Right ventricle myocardium inferior (tissue), 1 donor: ENCODE data around the gene NGEF. TPM values are rescaled to one million over a fixed set of nuclear protein-coding genes. Genes with fewer than 3 reads are reported as not detected.
"Not testable (repeated sequence)": the region's sequence is repeated elsewhere in the genome, so short reads cannot be mapped to it uniquely, and the experiment has no call there.

Source experiments
- ATAC-seq: fragments of 200-7000 bp; cut with Tn5 transposase; one replicate; pipeline ENCODE4 v1.9.1; 2020; ENCODE audit warnings: mild to moderate bottlenecking, moderate library complexity
- DNase-seq: peaks from one replicate; pipeline ENCODE4 v3.0.0; 2021; ENCODE audit errors: missing footprints
- intact Hi-C: fragments of 100-400 bp; cut with DNase I; formaldehyde crosslinking; loops from one replicate; pipeline ENCODE4 v1.11.0; 2022
- total RNA-seq: library from RNA; stranded (reverse); fragmentation: NEBNext Ultra II Directional; extraction: Animal tissue kit (Norgen Biotek cat#: 25700); gene quantifications from one replicate; pipeline ENCODE4 v1.2.1, GENCODE V29; 2021
- donor health status: DM: no; HTN: yes; CAD: no; lungs with severe emphysema.

NGEF gene
- total RNA-seq, 1 donor from 2014 or later, result 0.51 TPM

DNA sequence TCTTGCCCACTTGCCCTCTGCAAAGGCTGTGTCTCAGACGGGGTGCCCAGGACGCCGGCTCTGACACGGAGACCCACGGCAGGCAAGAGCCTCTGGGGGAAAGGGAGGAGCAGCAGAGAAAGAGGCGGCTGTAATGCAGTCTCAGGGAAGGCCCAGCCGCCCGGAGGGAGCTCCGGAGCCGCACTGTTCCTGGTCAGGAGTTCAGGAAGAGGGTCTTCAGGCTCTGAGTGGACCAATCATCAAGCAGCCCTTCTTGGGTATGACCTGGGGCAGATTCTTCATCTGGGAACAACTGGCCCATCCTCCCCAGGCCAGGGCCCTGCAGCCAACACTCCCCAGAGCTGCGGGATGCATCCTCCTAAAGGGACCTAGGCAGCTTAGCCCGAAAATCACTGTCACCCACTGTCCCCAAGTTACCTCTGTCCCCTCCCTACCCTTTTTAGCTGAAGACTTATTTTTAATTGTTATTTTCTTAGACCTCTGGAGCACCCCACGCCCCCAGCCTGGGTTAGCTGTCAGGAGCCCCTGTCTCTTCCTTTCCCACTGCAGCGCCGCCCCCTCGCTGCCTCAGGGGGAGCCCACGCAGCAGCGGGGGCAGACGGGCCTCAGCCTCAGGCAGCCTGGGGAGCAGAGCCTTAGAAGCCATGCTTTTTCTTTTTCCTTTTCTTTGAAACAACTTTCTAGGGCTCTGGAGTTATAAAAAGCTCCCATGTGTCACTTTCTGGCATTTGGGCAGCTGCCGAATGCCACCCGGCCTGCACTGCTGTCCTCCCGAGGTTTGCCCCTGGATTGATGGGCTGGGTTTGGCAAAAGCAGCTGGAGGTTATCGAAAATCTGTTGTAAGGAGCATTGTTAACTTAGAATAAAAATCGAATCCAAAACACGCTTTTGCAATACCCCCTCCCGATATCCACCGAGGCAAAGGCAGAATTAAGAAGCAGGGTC lies 18.8 kb upstream of the NGEF start:
- ATAC-seq (no peak), DNase-seq (no peak)
- intact Hi-C loops, result no loop called here

DNA sequence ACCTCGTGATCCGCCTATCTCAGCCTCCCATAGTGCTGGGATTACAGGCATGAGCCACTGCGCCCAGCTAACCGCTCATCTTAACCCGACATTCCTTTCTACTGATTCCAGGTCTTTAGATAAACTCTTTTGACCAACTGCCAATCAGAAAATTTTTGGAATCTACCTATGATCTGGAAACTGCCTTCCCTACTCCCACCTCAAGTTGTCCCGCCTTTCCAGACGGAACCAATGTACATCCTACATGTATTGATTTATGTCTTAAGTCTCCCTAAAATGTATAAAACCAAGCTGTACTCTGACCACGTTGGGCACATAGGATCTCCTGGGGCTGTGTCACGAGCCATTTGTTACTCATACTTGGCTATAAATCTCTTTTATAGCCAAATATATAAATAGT lies 16.3 kb upstream of the NGEF start:
- intact Hi-C loops, result no loop called here
- ATAC-seq (no peak), DNase-seq (no peak)

DNA sequence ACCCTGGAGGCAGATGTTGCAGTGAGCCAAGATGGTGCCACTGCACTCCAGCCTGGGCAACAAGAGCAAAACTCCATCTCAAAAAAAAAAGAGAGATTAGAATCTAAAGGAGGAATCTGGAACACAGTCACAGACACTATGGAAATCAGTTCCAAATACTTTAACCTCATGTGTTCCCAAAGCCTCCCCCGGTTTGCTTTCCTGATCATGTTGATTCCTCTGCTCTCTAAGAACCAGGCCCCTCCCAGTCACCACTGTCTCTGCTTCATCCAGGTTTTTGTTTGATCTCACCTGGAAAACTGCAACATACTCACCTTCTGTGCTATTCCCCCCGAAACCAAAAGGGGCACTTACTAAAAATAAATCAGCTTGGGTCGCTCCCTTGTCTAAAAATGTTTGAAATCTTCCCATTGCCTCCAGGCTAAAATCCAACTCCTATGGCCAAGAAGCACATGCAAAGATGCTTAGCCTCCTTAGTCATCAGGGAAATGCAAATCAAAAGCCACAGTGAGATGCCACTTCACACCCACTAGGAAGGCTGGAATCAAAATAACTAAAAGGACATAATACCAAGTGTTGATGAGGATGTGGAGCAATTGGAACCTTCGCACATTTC lies 13.2 kb upstream of the NGEF start:
- ATAC-seq, result no peak
- no peak for DNase-seq
- intact Hi-C loops, result no loop called here

DNA sequence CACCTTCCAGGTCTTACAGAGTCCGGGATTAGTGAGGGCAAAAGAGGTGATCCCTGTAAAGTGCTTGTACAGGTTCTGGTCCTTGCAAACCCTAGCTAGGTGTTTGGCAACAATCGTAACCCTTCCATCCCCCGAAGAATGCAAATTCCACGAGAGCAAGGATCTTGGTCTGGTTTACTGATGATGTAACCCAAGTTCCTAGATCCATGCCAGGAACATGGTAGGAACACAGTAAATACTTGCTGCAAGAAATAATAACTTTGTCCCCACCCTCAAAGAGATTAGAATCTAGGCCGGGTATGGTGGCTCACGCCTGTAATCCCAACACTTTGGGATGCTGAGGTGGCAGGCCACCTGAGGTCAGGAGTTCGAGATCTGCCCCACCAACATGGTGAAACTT lies 12.7 kb upstream of the NGEF start:
- DNase-seq (no peak), ATAC-seq (no peak)
- intact Hi-C loops, result no loop called here

DNA sequence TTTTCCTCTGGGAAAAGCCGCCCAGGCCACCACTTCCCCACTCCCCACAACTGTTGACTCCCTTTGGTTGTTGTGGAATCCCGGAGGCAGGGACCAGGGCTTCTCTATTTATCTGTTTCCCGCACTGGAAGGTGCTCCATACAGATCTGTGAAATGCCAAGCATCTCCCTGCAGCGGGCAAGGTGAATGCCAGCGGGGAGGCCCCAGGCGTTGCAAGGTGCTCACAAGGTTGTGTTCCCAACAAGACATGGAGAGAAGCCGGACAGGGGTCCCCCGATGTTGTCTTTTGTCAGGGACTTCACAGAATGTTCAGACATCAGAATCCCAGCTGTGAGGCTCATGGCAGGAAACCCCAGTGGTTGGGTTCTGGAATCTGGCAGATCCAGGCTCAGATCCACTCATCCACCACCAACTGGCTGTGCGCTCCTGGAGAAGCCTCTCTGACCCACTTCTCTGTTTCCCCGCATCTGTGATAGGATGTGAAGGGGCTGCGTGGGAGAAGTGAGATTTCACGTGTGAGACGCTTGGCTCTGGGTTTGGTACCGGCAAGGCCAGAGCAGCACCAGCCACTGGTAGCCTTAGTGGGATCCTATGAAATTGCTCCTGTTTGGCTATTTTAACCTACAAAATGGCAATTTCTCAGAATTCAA lies 10.8 kb upstream of the NGEF start:
- intact Hi-C loops, result no loop called here
- ATAC-seq, result no peak

DNA sequence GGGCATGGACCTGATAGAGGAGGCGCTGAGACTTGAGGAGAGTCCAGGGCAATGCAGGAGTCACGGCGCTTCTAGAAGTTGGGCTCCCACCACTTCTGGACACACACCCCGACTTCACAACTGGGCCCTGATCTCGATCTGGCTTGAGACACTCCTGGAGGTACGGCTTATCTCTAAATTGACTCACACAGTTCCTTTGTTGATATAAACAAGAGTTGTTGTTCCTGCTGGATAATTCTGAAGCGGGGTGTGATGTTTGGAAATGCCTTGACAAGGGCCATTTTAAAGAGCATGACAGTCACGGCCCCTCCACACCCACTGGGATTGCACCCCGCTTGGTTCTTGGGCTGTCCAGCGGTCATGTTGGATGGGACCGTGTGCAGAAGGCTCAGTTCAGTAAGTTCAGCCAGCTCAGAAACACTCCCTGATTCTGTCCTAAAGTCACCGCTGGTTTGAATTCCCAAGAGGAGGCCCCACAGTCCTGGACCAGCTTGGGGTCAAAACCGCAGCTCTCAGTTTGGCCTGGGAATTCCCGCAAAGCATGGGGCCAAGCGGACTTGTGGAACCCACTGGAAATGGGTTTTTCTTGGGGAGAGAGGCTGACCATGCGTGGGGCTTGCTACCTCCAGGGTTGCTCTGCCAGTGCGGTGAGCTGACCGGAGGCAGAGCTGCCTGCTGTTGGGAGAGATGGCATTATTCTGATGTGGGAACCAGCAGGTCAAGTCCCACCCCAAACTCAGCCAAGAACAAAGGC lies 10.1 kb upstream of the NGEF start:
- no peak for ATAC-seq
- intact Hi-C loops, result no loop called here
- DNase-seq, result no peak

More for the DNA sequence above, 10.8 kb upstream of the NGEF start:
- DNase-seq, result no peak

DNA sequence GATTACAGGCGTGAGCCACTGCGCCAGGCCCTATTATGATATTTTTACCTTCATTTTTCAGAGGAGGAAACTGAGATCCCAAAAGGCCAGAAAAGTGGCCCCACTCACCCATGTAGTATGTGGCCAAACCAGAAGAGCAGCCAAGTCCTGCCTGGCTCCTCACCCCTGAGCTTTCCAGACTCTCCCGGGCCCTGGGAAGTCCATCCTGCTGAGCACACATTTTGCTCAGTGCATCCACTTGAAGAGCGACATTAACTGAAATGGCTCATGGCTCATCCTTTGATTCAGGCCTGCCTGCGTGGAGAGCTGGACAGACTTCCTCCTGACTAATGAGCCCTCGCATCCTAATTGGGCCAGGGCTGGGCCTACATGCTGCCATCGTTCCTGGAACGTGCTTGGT lies 9.5 kb upstream of the NGEF start:
- DNase-seq (no peak), ATAC-seq (no peak)
- intact Hi-C loops, result no loop called here

DNA sequence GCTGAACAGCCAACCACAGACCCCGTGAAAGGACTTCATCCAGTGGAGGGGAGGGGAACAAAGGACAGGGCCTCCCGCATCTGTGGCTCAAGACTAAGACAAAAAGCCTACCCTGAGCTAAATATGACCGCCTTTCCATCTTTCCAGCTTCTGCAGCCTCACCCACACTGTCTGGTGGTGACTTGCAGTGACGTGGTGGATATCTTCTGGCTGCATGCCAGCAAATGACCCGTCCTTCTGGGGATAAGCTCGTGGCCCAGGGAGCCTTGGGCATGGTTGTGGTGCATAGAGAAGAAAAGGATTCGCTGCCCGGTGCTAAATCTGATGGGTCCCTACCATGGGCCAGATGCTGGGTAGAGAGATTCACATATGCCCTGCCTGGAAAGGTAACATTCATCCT lies 8.7 kb upstream of the NGEF start:
- ATAC-seq, result no peak
- DNase-seq, result no peak
- intact Hi-C loops, result no loop called here

DNA sequence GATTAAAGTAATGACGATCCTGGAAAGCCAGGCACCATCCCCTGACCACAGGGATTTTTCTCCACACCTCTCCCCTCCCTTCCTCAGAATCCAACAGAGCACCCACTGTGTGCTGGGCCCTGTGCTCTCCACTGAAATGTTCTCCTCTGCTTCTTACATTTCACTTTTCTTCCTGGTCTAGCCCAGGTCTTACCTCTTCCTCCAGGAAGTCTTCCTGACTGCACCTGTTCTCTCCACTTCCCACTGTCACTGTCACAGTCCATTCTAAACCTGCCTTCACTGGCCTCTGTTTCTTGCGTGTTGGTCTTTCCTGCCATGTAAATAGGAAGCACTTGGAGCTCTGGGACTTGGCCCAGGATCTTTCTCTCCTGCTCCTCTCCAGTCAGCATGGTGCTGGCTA lies 7.4 kb upstream of the NGEF start:
- intact Hi-C loops, result no loop called here
- DNase-seq (no peak), ATAC-seq (no peak)

DNA sequence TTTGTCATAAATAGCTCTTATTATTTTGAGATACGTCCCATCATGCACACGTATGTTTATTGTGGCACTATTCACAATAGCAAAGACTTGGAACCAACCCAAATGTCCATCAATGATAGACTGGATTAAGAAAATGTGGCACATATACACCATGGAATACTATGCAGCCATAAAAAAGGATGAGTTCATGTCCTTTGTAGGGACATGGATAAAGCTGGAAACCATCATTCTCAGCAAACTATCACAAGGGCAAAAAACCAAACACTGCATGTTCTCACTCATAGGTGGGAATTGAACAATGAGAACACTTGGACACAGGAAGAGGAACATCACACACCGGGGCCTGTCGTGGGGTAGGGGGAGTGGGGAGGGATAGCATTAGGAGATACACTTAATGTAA lies 6.6 kb upstream of the NGEF start:
- ATAC-seq, DNase-seq, intact Hi-C loops: not testable (repeated sequence)

DNA sequence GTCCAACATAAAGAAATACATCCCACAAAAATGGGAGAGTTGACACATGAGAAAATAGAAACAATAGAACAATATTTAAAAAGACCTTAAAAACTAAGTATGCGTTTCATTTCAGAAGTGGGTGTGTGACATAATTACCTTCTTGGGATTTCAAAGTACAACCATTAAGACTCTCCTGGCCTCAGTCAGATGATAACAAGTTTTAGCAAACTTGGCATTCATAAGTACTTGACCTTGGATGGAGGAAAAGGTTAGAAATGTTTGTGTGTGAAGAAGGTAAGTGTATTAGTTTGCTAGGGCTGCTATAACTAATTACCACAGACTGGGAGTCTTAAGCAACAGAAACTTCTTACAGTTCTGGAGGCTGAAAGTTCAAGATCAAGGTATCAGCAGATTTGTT lies 4.9 kb upstream of the NGEF start:
- ATAC-seq, result no peak
- DNase-seq, result no peak
- intact Hi-C loops, result no loop called here

DNA sequence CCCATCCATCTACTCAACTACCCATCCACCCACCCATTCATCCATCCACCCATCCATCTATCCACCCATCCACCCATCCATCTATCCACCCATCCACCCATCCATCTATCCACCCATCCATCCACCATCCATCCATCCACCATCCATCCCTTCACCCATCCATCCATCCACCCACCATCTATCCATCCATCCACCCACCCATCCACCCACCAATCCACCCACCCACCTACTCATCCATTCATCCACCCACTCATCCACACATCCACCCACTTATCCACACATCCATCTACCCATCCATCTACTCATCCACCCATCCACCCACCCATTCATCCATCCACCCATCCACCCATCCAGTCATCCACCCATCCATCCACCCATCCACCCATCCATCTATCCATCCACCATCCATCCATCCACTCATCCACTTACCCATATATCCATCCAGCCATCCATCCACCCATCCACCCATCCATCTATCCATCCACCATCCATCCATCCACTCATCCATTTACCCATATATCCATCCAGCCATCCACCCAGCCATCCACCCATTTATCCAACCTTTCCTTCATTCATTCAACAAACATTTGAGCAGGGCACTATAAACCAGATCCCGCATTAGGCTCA lies 2.1 kb upstream of the NGEF start:
- DNase-seq (no peak), ATAC-seq (no peak)
- intact Hi-C loops, result no loop called here

DNA sequence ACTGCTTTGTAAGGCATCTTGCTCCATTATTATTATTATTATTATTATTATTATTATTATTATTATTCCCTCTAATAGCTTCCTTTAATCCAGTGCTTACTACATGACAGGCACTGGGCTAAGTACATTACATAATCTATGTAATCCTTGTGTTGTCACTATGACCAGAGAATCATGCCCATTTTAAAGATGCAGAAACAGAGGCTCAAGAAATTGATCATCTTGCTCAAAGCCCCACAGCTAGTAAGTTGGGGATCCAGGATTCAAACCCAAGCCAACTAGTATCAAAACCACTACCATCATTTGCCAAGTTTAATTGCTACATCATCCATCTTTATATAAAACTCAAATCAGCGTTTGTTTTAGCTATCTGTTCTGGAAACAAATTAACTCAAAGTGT lies 594 bp upstream of the NGEF start:
- intact Hi-C loops, result no loop called here
- no peak for ATAC-seq
- no peak for DNase-seq

DNA sequence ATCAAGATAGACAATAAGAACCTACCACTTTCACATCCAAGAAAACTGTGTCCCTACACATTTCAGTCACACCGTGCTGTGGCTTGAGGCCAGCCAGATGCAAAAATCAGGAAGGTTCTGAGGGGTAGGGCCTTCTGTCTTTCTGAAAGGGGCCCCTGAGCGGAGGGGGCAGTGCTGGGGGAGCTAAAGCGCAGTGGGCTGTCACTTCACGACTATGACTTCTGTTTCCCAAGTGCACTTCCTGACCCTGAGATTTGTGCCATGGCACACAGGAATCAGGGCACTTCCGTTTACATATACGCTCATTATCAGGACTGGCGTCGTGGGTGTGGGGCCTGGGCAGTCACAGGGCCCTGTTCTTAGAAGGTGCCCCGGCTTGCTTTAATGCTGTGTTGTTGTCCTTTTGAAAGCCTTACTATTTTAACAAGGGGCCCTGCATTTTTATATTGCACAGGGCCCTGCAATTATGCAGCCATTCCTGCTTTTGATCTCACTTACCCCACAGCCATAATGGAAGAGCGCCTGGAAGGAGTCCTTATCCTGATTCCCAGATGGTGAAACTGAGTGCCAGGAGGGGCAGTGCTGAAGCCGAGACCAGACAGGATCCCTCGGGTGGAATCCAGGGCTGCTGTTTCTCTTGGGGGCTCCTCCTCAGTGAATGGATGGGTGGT lies 620 bp downstream of the NGEF start:
- DNase-seq, result no peak
- ATAC-seq, result no peak
- intact Hi-C loops, result no loop called here

DNA sequence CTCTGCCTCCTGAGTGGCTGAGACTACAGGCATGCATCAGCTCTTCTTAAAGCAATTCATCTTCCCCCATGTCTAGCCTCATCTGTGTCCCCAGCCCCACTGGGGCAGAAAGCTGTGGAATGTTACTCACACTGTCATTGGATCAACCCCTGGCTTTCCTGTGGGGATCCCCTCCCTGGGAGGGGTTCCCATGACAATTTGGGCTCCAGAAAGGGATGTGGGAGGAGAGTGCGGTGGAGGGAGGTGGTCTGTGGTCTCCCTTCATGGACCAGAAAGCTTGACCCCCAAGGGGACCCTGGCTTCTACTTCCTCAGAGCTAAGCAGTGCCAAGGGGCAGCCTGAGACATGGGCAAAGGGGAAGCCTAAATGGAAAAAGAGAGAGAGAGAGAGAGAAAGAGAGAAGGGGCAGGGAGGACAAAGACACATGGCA lies 1.3 kb downstream of the NGEF start:
- intact Hi-C loops, result no loop called here
- no peak for ATAC-seq
- DNase-seq, result no peak

DNA sequence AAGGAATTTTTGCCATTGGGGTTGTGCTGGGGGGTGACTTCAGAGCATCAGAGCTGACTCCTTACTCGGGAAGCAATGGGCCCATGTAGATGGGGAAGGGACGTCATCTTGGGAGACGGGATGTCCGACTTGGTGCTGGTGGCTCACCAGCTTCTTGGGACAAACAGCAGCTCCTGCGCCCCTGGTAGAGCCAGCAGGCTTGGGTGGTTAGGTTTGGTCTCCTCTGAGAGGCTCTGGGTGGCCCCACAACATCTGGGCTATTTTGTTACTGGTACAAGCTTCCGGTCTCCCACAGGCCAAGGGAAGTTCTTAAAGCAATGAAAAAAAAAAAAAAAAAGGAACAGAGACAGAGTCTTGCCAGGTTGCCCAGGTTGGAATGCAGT lies 1.8 kb downstream of the NGEF start:
- DNase-seq (no peak), ATAC-seq (no peak)
- intact Hi-C loops, result no loop called here

DNA sequence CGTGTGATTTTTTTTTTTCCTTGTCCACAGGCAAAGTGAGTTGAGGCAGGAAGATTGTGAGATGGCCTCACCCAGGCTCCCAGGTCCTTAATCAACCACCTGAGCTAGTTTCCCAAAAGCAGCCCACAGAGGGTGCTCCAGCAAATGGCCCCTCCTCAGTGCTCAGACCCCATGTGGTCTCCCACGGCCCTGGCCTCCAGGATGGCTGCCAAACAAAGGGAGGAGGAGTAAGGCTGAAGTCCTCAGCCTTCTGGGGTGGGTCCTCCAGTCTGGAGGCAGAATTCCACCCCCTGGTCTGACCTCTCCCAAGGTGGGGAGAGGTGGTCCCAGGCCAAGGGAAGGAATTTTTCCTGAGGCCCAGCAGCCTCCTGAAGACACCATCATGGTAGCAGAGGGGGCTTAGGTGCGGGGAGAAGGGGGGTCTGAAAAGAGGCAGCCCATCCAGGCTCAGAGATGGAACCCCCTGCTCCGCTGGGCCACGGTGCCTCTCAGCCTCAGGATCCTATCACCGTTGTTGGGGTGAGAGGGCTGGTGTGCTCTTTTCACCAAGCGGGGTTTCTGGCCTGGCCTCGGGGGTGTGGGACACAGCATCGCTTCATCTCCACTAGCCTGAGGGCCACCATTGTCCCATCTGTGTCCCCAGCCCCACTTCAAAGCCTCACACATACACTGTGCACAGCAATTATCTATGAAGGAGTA lies 2.3 kb downstream of the NGEF start:
- no peak for DNase-seq
- ATAC-seq, result no peak
- intact Hi-C loops, result no loop called here

DNA sequence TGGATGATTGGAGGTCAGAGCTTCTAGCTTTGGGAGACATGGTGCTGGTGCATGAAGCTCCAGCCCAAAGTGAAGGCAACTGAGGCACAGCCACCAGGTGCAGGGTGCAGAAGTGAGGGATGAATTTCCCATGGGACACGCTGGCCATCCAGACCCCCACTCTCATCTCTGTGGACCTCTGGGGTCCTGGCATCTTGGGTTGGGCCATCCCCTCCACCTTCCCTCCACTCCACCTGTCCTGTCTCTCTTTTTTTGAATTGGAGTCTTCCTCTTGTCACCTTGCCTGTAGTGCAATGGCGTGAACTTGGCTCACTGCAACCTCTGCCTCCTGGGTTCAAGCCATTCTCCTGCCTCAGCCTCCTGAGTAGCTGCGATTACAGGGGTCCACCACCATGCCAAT lies 3.4 kb downstream of the NGEF start:
- no peak for ATAC-seq
- DNase-seq, result no peak
- intact Hi-C loops, result no loop called here
